A172 (cell line): Measurements from ENCODE around the gene PLD1. TPM values are rescaled to one million over a fixed set of nuclear protein-coding genes. Genes with fewer than 3 reads are reported as not detected.
A peak's percentile ranks its signal among the peaks of the same experiment; 100 is the strongest.

Source experiments
- DNase-seq: peaks from one replicate; pipeline ENCODE4 v3.0.0-alpha.2; 2015; ENCODE audit warnings: low spot score
- total RNA-seq: library from RNA; depleted of rRNA; stranded (reverse); fragments of >200 nt; shearing (Covaris generic); gene quantifications from 2 replicates; pipeline ENCODE4 v1.2.3, GENCODE V29; 2014

The PLD1 gene
- total RNA-seq, 1 experiment from 2014 or later: 15.9 TPM

GRCh38 chr3:171837698-171838097, 27.4 kb upstream of the PLD1 start:
- DNase-seq: no peak

GRCh38 chr3:171836855-171837254, 26.6 kb upstream of the PLD1 start:
- DNase-seq: no peak

GRCh38 chr3:171835613-171836012, 25.3 kb upstream of the PLD1 start:
- DNase-seq: no peak

- no peak for DNase-seq
These were observed 24.8 kb upstream of the PLD1 start for GRCh38 chr3:171835116-171835515.

GRCh38 chr3:171834461-171834801, 24.1 kb upstream of the PLD1 start:
- DNase-seq: no peak

GRCh38 chr3:171833789-171834460, 23.6 kb upstream of the PLD1 start:
- peak; percentile 39 for DNase-seq

- no peak for DNase-seq
These were observed 22.7 kb upstream of the PLD1 start for GRCh38 chr3:171832989-171833388.

- no peak for DNase-seq
These were observed 21.7 kb upstream of the PLD1 start for GRCh38 chr3:171831936-171832335.

GRCh38 chr3:171830518-171830875, 20.2 kb upstream of the PLD1 start:
- no peak for DNase-seq

GRCh38 chr3:171829841-171830517, 19.7 kb upstream of the PLD1 start:
- DNase-seq: peak; percentile 81

GRCh38 chr3:171828902-171829770, 18.9 kb upstream of the PLD1 start:
- no peak for DNase-seq

- no peak for DNase-seq
These were observed 17.7 kb upstream of the PLD1 start for GRCh38 chr3:171827836-171828458.

- no peak for DNase-seq
These were observed 17.1 kb upstream of the PLD1 start for GRCh38 chr3:171827385-171827784.

GRCh38 chr3:171825222-171825828, 15.0 kb upstream of the PLD1 start:
- DNase-seq: peak; percentile 52

GRCh38 chr3:171824824-171825221, 14.5 kb upstream of the PLD1 start:
- peak; percentile 88 for DNase-seq

GRCh38 chr3:171824116-171824515, 13.8 kb upstream of the PLD1 start:
- no peak for DNase-seq

- no peak for DNase-seq
These were observed 12.3 kb upstream of the PLD1 start for GRCh38 chr3:171822431-171823106.

GRCh38 chr3:171821778-171822358, 11.6 kb upstream of the PLD1 start:
- no peak for DNase-seq

- no peak for DNase-seq
These were observed 10.8 kb upstream of the PLD1 start for GRCh38 chr3:171821044-171821443.

- DNase-seq: no peak
These were observed 7.0 kb upstream of the PLD1 start for GRCh38 chr3:171817074-171817800.
